Neuronal stem cell (in vitro differentiated cells): Measurements from ENCODE around the gene CAPN1.
"Not testable (repeated sequence)": the region's sequence is repeated elsewhere in the genome, so short reads cannot be mapped to it uniquely, and the experiment has no call there.

Source experiments
- DNase-seq: peaks from one replicate; pipeline ENCODE4 v3.0.0-alpha.2; 2013; ENCODE audit warnings: low spot score
- H2AFZ ChIP-seq: one replicate; pipeline ENCODE4 v1.6.1; 2013; ENCODE audit warnings: mild to moderate bottlenecking, low read length, inconsistent platforms
- H2AK5ac ChIP-seq: 2 replicates; pipeline ENCODE4 v1.6.1; 2013; ENCODE audit warnings: low read depth, mild to moderate bottlenecking, inconsistent platforms, low read length, moderate library complexity, mixed read lengths
- H2BK120ac ChIP-seq: 2 replicates; pipeline ENCODE4 v1.6.1; 2013; ENCODE audit warnings: low read depth, mild to moderate bottlenecking, inconsistent platforms, low read length, moderate library complexity, mixed read lengths
- H2BK12ac ChIP-seq: one replicate; pipeline ENCODE4 v1.6.1; 2013; ENCODE audit warnings: low read length, inconsistent platforms
- H2BK15ac ChIP-seq: 2 replicates; pipeline ENCODE4 v1.6.1; 2013; ENCODE audit warnings: mild to moderate bottlenecking, low read length, inconsistent platforms, mixed read lengths
- H2BK5ac ChIP-seq: one replicate; pipeline ENCODE4 v1.6.1; 2013; ENCODE audit warnings: inconsistent platforms, mild to moderate bottlenecking, low read length, moderate library complexity
- H3K14ac ChIP-seq: one replicate; pipeline ENCODE4 v1.6.1; 2013; ENCODE audit warnings: low read length, inconsistent platforms
- H3K18ac ChIP-seq: 2 replicates; pipeline ENCODE4 v1.6.1; 2013; ENCODE audit warnings: low read length, inconsistent platforms
- H3K23ac ChIP-seq: 2 replicates; pipeline ENCODE4 v1.6.1; 2013; ENCODE audit warnings: low read depth, mild to moderate bottlenecking, mixed read lengths, low read length, inconsistent platforms; ENCODE audit not compliant: poor library complexity
- H3K27ac ChIP-seq: replicated peaks from 3 replicates; pipeline ENCODE4 v1.5.1; 2013; ENCODE audit warnings: low read length, inconsistent platforms
- H3K27me3 ChIP-seq, 3 experiments: 2 replicates each; pipeline ENCODE4 v1.6.1; 2013; ENCODE audit warnings: low read length in 3 of 3, mild to moderate bottlenecking in 2 of 3, inconsistent platforms in 1 of 3, low read depth in 1 of 3, mixed read lengths in 1 of 3, moderate library complexity in 1 of 3; ENCODE audit not compliant: control insufficient read depth in 3 of 3, insufficient read depth in 3 of 3
- H3K36me3 ChIP-seq, 2 donors: replicated peaks in 1 of 2; 2 replicates each; pipeline ENCODE4 v1.6.1; 2013; ENCODE audit warnings: low read length in 2 of 2; ENCODE audit not compliant: control insufficient read depth in 2 of 2, insufficient read depth in 2 of 2
- H3K4ac ChIP-seq: 2 replicates; pipeline ENCODE4 v1.6.1; 2013; ENCODE audit warnings: inconsistent platforms, mild to moderate bottlenecking, low read length, moderate library complexity
- H3K4me1 ChIP-seq, 2 donors: 1 replicate in 1 of 2; 2 replicates in 1 of 2; pipeline ENCODE4 v1.6.1; 2013; ENCODE audit warnings: low read length in 2 of 2, low read depth in 1 of 2; ENCODE audit not compliant: control insufficient read depth in 2 of 2, insufficient read depth in 1 of 2
- H3K4me2 ChIP-seq: one replicate; pipeline ENCODE4 v1.6.1; 2013; ENCODE audit warnings: mild to moderate bottlenecking, low read length, inconsistent platforms; ENCODE audit not compliant: insufficient read depth, poor library complexity, severe bottlenecking
- H3K4me3 ChIP-seq, 2 donors: 2 replicates each; pipeline ENCODE4 v1.5.1; 2013; ENCODE audit warnings: low read length in 2 of 2, mild to moderate bottlenecking in 2 of 2, inconsistent platforms in 1 of 2, moderate library complexity in 1 of 2
- H3K79me1 ChIP-seq: one replicate; pipeline ENCODE4 v1.6.1; 2013; ENCODE audit warnings: low read depth, mild to moderate bottlenecking, inconsistent platforms, low read length, moderate library complexity
- H3K9ac ChIP-seq: one replicate; pipeline ENCODE4 v1.6.1; 2013; ENCODE audit warnings: mild to moderate bottlenecking, low read depth, low read length, inconsistent platforms; ENCODE audit not compliant: poor library complexity
- H3K9me3 ChIP-seq, 2 donors: replicated peaks in 1 of 2; 2 replicates each; pipeline versions ENCODE3 to v1.6.1; 2013; ENCODE audit warnings: low read length in 2 of 2, mild to moderate bottlenecking in 2 of 2, inconsistent platforms in 1 of 2, low read depth in 1 of 2, mixed read lengths in 1 of 2, moderate library complexity in 1 of 2; ENCODE audit not compliant: control insufficient read depth in 2 of 2, insufficient read depth in 1 of 2
- H4K8ac ChIP-seq: one replicate; pipeline ENCODE4 v1.6.1; 2013; ENCODE audit warnings: low read depth, mild to moderate bottlenecking, inconsistent platforms, low read length, moderate library complexity
- H4K91ac ChIP-seq: one replicate; pipeline ENCODE4 v1.6.1; 2013; ENCODE audit warnings: low read length, low read depth, mild to moderate bottlenecking, inconsistent platforms; ENCODE audit not compliant: poor library complexity
- WGBS, 2 donors: extraction: QIAGEN DNeasy Blood & Tissue Kit; methylation state at CpG; one replicate each; pipeline ENCODE4 v1.1.7; 2013; ENCODE audit warnings: missing lambda C conversion rate in 2 of 2, mixed read lengths in 1 of 2; ENCODE audit not compliant: insufficient read length in 2 of 2, insufficient replicate concordance in 1 of 2; ENCODE audit errors: extremely low coverage in 2 of 2; 5-methylcytosine and 5-hydroxymethylcytosine counted together

Gene CAPN1

GRCh38 chr11:65174571-65175010, 7.1 kb upstream of the CAPN1 start:
- not testable (repeated sequence) for H2BK120ac ChIP-seq, H2BK15ac ChIP-seq, H4K8ac ChIP-seq, H2BK12ac ChIP-seq, H3K27me3 ChIP-seq, H3K18ac ChIP-seq, H3K14ac ChIP-seq, H3K9ac ChIP-seq, H3K9me3 ChIP-seq, H3K4me1 ChIP-seq, H2BK5ac ChIP-seq, H3K27ac ChIP-seq, H3K4me3 ChIP-seq, H3K79me1 ChIP-seq, H2AK5ac ChIP-seq, H3K23ac ChIP-seq, H3K4me2 ChIP-seq, H4K91ac ChIP-seq, DNase-seq, H2AFZ ChIP-seq, H3K4ac ChIP-seq, H3K36me3 ChIP-seq
- WGBS, 2 donors: no CpG with 5 or more reads among the region's 2 CpGs

- peak overlapping the region; percentile 2 for H2BK120ac ChIP-seq
- H3K27ac ChIP-seq: no peak overlapping the region
- no peak overlapping the region for H2BK15ac ChIP-seq
- H3K4me3 ChIP-seq: peak overlapping the region; percentile 82 to 94
- H3K4me2 ChIP-seq: peak overlapping the region; percentile 93
- H3K36me3 ChIP-seq: peaks cover 0 to 3% of the 10 kb centered on the region in 2 donors
- H3K14ac ChIP-seq: peak overlapping the region; percentile 56
- H3K4me1 ChIP-seq: peaks cover 9 to 18% of the 10 kb centered on the region in 2 donors
- peak overlapping the region; percentile 81 for H3K9ac ChIP-seq
- H4K91ac ChIP-seq: no peak overlapping the region
- no CpG with 5 or more reads among the region's 60 CpGs for WGBS, 2 donors
- peak overlapping the region; percentile 73 for H3K23ac ChIP-seq
- H2BK12ac ChIP-seq: no peak overlapping the region
- peaks cover 0 to 4% (median 0%) of the 10 kb centered on the region in 3 experiments for H3K27me3 ChIP-seq
- peak overlapping the region; percentile 93 for H2BK5ac ChIP-seq
- H4K8ac ChIP-seq: peak overlapping the region; percentile 43
- H2AFZ ChIP-seq: peak overlapping the region; percentile 100
- DNase-seq: peak; percentile 78
- peaks cover 4% of the 10 kb centered on the region for H3K79me1 ChIP-seq
- H3K18ac ChIP-seq: peak overlapping the region; percentile 89
- H2AK5ac ChIP-seq: peak overlapping the region; percentile 36
- H3K9me3 ChIP-seq: no peaks in the 10 kb centered on the region
- H3K4ac ChIP-seq: no peak overlapping the region
Observed at GRCh38 chr11:65180877-65181568, 705 bp upstream of the CAPN1 start.

DNA sequence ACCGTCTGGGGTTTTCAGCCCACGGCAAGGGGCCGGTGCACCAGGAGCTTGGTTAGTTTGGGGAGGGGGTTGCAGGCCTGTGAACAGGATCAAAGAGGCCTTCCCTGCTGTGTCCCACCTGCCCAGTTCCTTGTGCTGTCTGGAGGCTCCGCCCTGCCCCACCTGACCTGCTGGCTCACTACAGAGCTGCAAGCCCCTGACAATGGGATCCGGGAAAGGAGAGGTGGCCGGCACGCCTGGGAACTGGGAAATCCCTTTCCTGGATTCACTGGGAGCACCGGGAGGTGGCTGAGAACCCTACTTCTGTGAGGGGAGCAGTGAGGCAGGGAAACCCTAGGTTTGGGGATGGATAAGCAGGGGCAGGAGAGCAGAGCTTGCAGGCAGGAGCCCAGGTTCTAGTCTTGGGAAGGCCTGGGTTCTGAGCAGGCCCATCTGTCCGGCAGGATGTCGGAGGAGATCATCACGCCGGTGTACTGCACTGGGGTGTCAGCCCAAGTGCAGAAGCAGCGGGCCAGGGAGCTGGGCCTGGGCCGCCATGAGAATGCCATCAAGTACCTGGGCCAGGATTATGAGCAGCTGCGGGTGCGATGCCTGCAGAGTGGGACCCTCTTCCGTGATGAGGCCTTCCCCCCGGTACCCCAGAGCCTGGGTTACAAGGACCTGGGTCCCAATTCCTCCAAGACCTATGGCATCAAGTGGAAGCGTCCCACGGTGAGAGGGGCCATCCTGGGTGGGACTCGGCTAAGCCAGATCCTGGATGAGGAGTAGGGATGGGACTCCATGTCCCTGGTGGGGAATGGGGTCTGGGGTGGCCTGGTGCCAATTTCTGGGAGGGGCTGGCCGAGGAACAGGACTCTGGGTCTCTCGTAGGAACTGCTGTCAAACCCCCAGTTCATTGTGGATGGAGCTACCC, 786 bp downstream of the CAPN1 start:
- Histone ChIP-seq H3K4me1 (peaks cover 9 to 18% of the 10 kb centered on the region in 2 donors), H3K18ac (peak overlapping the region; percentile 94), H3K4ac (peak overlapping the region; percentile 84), H3K4me2 (peak overlapping the region; percentile 93), H2AFZ (peak overlapping the region; percentile 100), H2BK15ac (peak overlapping the region; percentile 96), H3K9ac (peak overlapping the region; percentile 88), H3K4me3 (peak overlapping the region; percentile 85 to 94), H3K14ac (peak overlapping the region; percentile 94), H3K79me1 (peaks cover 4% of the 10 kb centered on the region), H2BK12ac (peak overlapping the region; percentile 94), H3K23ac (peak overlapping the region; percentile 93), H3K9me3 (no peaks in the 10 kb centered on the region), H2BK5ac (peak overlapping the region; percentile 87), H2BK120ac (peak overlapping the region; percentile 96), H3K27me3 (peaks cover 0 to 4% (median 0%) of the 10 kb centered on the region in 3 experiments), H3K27ac (no peak overlapping the region), H2AK5ac (peak overlapping the region; percentile 95), H3K36me3 (peaks cover 2 to 13% of the 10 kb centered on the region in 2 donors), H4K91ac (no peak overlapping the region), H4K8ac (peak overlapping the region; percentile 92)
- no CpG with 5 or more reads among the region's 23 CpGs for WGBS, 2 donors
- no peak for DNase-seq
